Tibial nerve (tissue), 4 donors: ENCODE results near the gene SF3A1. TPM values are rescaled to one million over a fixed set of nuclear protein-coding genes. Genes with fewer than 3 reads are reported as not detected.

Experiments
- DNase-seq, 2 donors: peaks; one replicate each; pipeline ENCODE4 v3.0.0-alpha.2; 2019; ENCODE audit warnings: low spot score in 2 of 2
- H3K27ac ChIP-seq, 4 donors: fragments of 200-600 bp; sonication (generic) in 3 of 4; one replicate each; pipeline ENCODE4 v1.5.1; 2017 to 2019; ENCODE audit warnings: mild to moderate bottlenecking in 1 of 4
- H3K27me3 ChIP-seq, 2 donors: fragments of 200-600 bp; sonication (generic) in 1 of 2; one replicate each; pipeline versions ENCODE4 v1.5.1 to v1.6.0; 2017 to 2019
- H3K36me3 ChIP-seq, 3 donors: fragments of 200-600 bp; sonication (generic); one replicate each; pipeline ENCODE4 v1.5.1; 2018 to 2019
- H3K4me1 ChIP-seq, 4 donors: fragments of 200-600 bp; sonication (generic) in 3 of 4; one replicate each; pipeline ENCODE4 v1.5.1; 2017 to 2019
- H3K4me3 ChIP-seq, 4 donors: fragments of 200-600 bp; sonication (generic) in 3 of 4; one replicate each; pipeline ENCODE4 v1.5.1; 2017 to 2019; ENCODE audit warnings: mild to moderate bottlenecking in 1 of 4, moderate library complexity in 1 of 4
- H3K9me3 ChIP-seq, 4 donors: fragments of 200-600 bp; sonication (generic) in 3 of 4; one replicate each; pipeline ENCODE4 v1.5.1; 2017 to 2019
- CTCF ChIP-seq, 5 experiments: fragments of 200-600 bp in 3 of 5; fragments of 450-650 bp in 2 of 5; sonication (generic) in 3 of 5; IDR thresholded peaks; one replicate each; pipeline ENCODE4 v1.5.1; 2016 to 2019; ENCODE audit warnings: antibody characterized with exemption in 5 of 5, mild to moderate bottlenecking in 3 of 5, moderate library complexity in 2 of 5
- EP300 ChIP-seq, 2 donors: sonication (generic); formaldehyde crosslinking; IDR thresholded peaks; one replicate each; pipeline ENCODE4 v1.6.1; 2017; ENCODE audit warnings: antibody characterized with exemption in 2 of 2, mild to moderate bottlenecking in 1 of 2
- POLR2A ChIP-seq, 2 donors: fragments of 450-650 bp; IDR thresholded peaks; one replicate each; pipeline ENCODE4 v1.6.1; 2017; ENCODE audit warnings: antibody characterized with exemption in 2 of 2, mild to moderate bottlenecking in 2 of 2, moderate library complexity in 2 of 2
- WGBS, 2 donors: methylation state at CpG; one replicate each; pipeline ENCODE4 v1.1.5; 2018; 5-methylcytosine and 5-hydroxymethylcytosine counted together
- total RNA-seq, 4 donors: library from RNA; depleted of rRNA; stranded (reverse); fragments of >200 nt; gene quantifications; one replicate each; pipeline ENCODE4 v1.1.0, GENCODE V29; 2016

The SF3A1 gene
- total RNA-seq, 4 donors from 2014 or later, result 76.2 to 98.1 (median 91.7) TPM

GRCh38 chr22:30310881-30311771, 45.6 kb downstream of the SF3A1 start:
- no peaks in the 10 kb centered on the region for H3K27me3 ChIP-seq
- peaks cover 0 to 97% (median 80%) of the 10 kb centered on the region in 4 donors for H3K4me1 ChIP-seq
- peak; percentile 75 for DNase-seq
- peak overlapping the region in 3 of 4 donors; percentile 82 to 86 (median 85) for H3K27ac ChIP-seq
- no peaks in the 10 kb centered on the region for H3K36me3 ChIP-seq
- TF ChIP-seq POLR2A (IDR thresholded peaks at IDR 0.05) (no peak), EP300 (IDR thresholded peaks at IDR 0.05) (peak in 1 of 2 donors; percentile 69)
- peak overlapping the region in 1 of 4 donors; percentile 4 for H3K4me3 ChIP-seq
- H3K9me3 ChIP-seq, result no peaks in the 10 kb centered on the region
- 44 to 55% methylated on average over 8 of the region's 8 CpGs for WGBS, 2 donors

GRCh38 chr22:30309951-30310741, 46.5 kb downstream of the SF3A1 start:
- Histone ChIP-seq H3K4me1 (peaks cover 0 to 97% (median 81%) of the 10 kb centered on the region in 4 donors), H3K9me3 (no peaks in the 10 kb centered on the region), H3K4me3 (no peak overlapping the region), H3K27me3 (no peaks in the 10 kb centered on the region), H3K36me3 (no peaks in the 10 kb centered on the region), H3K27ac (peak overlapping the region in 3 of 4 donors; percentile 82 to 86 (median 85))
- 66 to 68% methylated on average over 7 of the region's 7 CpGs for WGBS, 2 donors
- TF ChIP-seq POLR2A (IDR thresholded peaks at IDR 0.05) (peak in 1 of 2 donors; percentile 11), CTCF (IDR thresholded peaks at IDR 0.05) (no peak), EP300 (IDR thresholded peaks at IDR 0.05) (peak in 1 of 2 donors; percentile 66)
- peak in 1 of 2 donors; percentile 67 for DNase-seq

GRCh38 chr22:30308518-30309230, 48.0 kb downstream of the SF3A1 start:
- WGBS, 2 donors, result 66 to 75% methylated on average over 5 of the region's 5 CpGs
- Histone ChIP-seq H3K36me3 (no peaks in the 10 kb centered on the region), H3K27me3 (no peaks in the 10 kb centered on the region), H3K27ac (peak overlapping the region in 3 of 4 donors; percentile 82 to 86 (median 85)), H3K4me3 (no peak overlapping the region), H3K9me3 (no peaks in the 10 kb centered on the region), H3K4me1 (peaks cover 0 to 97% (median 86%) of the 10 kb centered on the region in 4 donors)
- no peak for TF ChIP-seq POLR2A (IDR thresholded peaks at IDR 0.05)
- no peak for TF ChIP-seq CTCF (IDR thresholded peaks at IDR 0.05)
- TF ChIP-seq EP300 (IDR thresholded peaks at IDR 0.05), result no peak
- no peak for DNase-seq

- no peak for DNase-seq
These were observed 48.6 kb downstream of the SF3A1 start for GRCh38 chr22:30308093-30308492.

More at GRCh38 chr22:30308093-30308492, 48.6 kb downstream of the SF3A1 start:
- Histone ChIP-seq H3K27ac (peak overlapping the region in 2 of 4 donors; percentile 82 to 85), H3K4me1 (peaks cover 0 to 100% (median 89%) of the 10 kb centered on the region in 4 donors), H3K9me3 (no peaks in the 10 kb centered on the region), H3K27me3 (no peaks in the 10 kb centered on the region), H3K4me3 (no peak overlapping the region), H3K36me3 (no peaks in the 10 kb centered on the region)
- TF ChIP-seq CTCF (IDR thresholded peaks at IDR 0.05) (no peak), EP300 (IDR thresholded peaks at IDR 0.05) (no peak), POLR2A (IDR thresholded peaks at IDR 0.05) (no peak)
- WGBS, 2 donors, result 61 to 64% methylated on average over 2 of the region's 2 CpGs
